GM18511 (cell line): Measurements from ENCODE around the gene MORC2.

Experiments used
- ATAC-seq: cut with Tn5 transposase; IDR thresholded peaks from one replicate; pipeline ENCODE4 v1.9.1; 2021; ENCODE audit warnings: mild to moderate bottlenecking, moderate library complexity; ENCODE audit not compliant: unreplicated experiment

The MORC2 gene

GRCh38 chr22:30875481-30876215, 92.9 kb downstream of the MORC2 start:
- ATAC-seq = no peak
